Jurkat, Clone E6-1 (cell line): ENCODE data around the gene THEM4. TPM values are rescaled to one million over a fixed set of nuclear protein-coding genes. Genes with fewer than 3 reads are reported as not detected.

Experiments used
- DNase-seq: peaks from one replicate; pipeline ENCODE4 v3.0.0-alpha.2; 2011; ENCODE audit warnings: low read depth, low spot score
- H3K4me3 ChIP-seq: 2 replicates; pipeline ENCODE4 v1.5.1; 2011; ENCODE audit warnings: mild to moderate bottlenecking, low read length, control low read depth, moderate library complexity
- polyA plus RNA-seq: library from polyadenylated mRNA; unstranded; fragments of >200 nt; gene quantifications from one replicate; pipeline ENCODE4 v1.2.1, GENCODE V29; 2012; ENCODE audit warnings: missing spikeins; ENCODE audit not compliant: insufficient read length, insufficient read depth

THEM4 gene
- polyA plus RNA-seq = not detected

GRCh38 chr1:151909167-151910149 lies at the start of gene THEM4:
TSS of gene THEM4 (minus strand) at chr1:151909511. CDS start at chr1:151909458, 53 bp downstream.
- H3K4me3 ChIP-seq = no peak within 1 kb of the TSS

GRCh38 chr1:151958959-151959358 lies 49.6 kb upstream of the THEM4 start:
- H3K4me3 ChIP-seq = no peak overlapping the region
- DNase-seq = no peak

More at GRCh38 chr1:151909167-151910149, at the start of gene THEM4:
- no peak for DNase-seq

GRCh38 chr1:151956957-151957497 lies 47.7 kb upstream of the THEM4 start:
- no peak for DNase-seq
- no peak overlapping the region for H3K4me3 ChIP-seq

- no peak for DNase-seq
- no peak overlapping the region for H3K4me3 ChIP-seq
These were observed 44.2 kb upstream of the THEM4 start for GRCh38 chr1:151953409-151954094.

GRCh38 chr1:151952811-151953210 lies 43.5 kb upstream of the THEM4 start:
- no peak overlapping the region for H3K4me3 ChIP-seq
- DNase-seq = no peak

GRCh38 chr1:151949371-151950193 lies 40.3 kb upstream of the THEM4 start:
- H3K4me3 ChIP-seq = no peak overlapping the region

GRCh38 chr1:151948506-151948905 lies 39.2 kb upstream of the THEM4 start:
- H3K4me3 ChIP-seq = no peak overlapping the region
- DNase-seq = no peak

More at GRCh38 chr1:151949371-151950193, 40.3 kb upstream of the THEM4 start:
- DNase-seq = no peak

- no peak overlapping the region for H3K4me3 ChIP-seq
- DNase-seq = no peak
These were observed 37.8 kb upstream of the THEM4 start for GRCh38 chr1:151947140-151947539.

- DNase-seq = peak; percentile 33
- H3K4me3 ChIP-seq = no peak overlapping the region
These were observed 36.7 kb upstream of the THEM4 start for GRCh38 chr1:151945725-151946722.

GRCh38 chr1:151944857-151945575 lies 35.7 kb upstream of the THEM4 start:
- H3K4me3 ChIP-seq = no peak overlapping the region
- no peak for DNase-seq

GRCh38 chr1:151944126-151944856 lies 35.0 kb upstream of the THEM4 start:
- DNase-seq = no peak
- no peak overlapping the region for H3K4me3 ChIP-seq

GRCh38 chr1:151943591-151943990 lies 34.3 kb upstream of the THEM4 start:
- H3K4me3 ChIP-seq = no peak overlapping the region
- no peak for DNase-seq

- no peak for DNase-seq
- H3K4me3 ChIP-seq = no peak overlapping the region
These were observed 33.6 kb upstream of the THEM4 start for GRCh38 chr1:151942882-151943281.

- H3K4me3 ChIP-seq = no peak overlapping the region
- no peak for DNase-seq
These were observed 31.2 kb upstream of the THEM4 start for GRCh38 chr1:151940541-151940940.

GRCh38 chr1:151939779-151940178 lies 30.5 kb upstream of the THEM4 start:
- DNase-seq = no peak
- H3K4me3 ChIP-seq = no peak overlapping the region

- H3K4me3 ChIP-seq = no peak overlapping the region
- DNase-seq = no peak
These were observed 29.8 kb upstream of the THEM4 start for GRCh38 chr1:151939141-151939540.

- DNase-seq = no peak
- no peak overlapping the region for H3K4me3 ChIP-seq
These were observed 27.3 kb upstream of the THEM4 start for GRCh38 chr1:151936653-151937052.
